GM20431 (cell line): ENCODE data around the gene TANGO2.

Experiments used
- in situ Hi-C: fragments of 300-500 bp; cut with MseI, MboI; formaldehyde crosslinking; loops from one replicate; pipeline ENCODE4 v1.15.0; 2020; ENCODE audit warnings: low sequenced_read_pairs; ENCODE audit not compliant: unreplicated experiment

The TANGO2 gene

GRCh38 chr22:20011123-20011992 lies 9.6 kb upstream of the TANGO2 start:
- in situ Hi-C loops = no loop called here

GRCh38 chr22:20011993-20012740 lies 8.7 kb upstream of the TANGO2 start:
- in situ Hi-C loops = no loop called here

- in situ Hi-C loops = no loop called here
These were observed 8.1 kb upstream of the TANGO2 start for GRCh38 chr22:20012741-20013331.

- in situ Hi-C loops = no loop called here
These were observed 7.5 kb upstream of the TANGO2 start for GRCh38 chr22:20013382-20013871.

GRCh38 chr22:20014526-20015186 lies 6.3 kb upstream of the TANGO2 start:
- in situ Hi-C loops = no loop called here

GRCh38 chr22:20015187-20015625 lies 5.7 kb upstream of the TANGO2 start:
- in situ Hi-C loops = no loop called here

- in situ Hi-C loops = no loop called here
These were observed 4.8 kb upstream of the TANGO2 start for GRCh38 chr22:20015971-20016733.

GRCh38 chr22:20016734-20017621 lies 3.9 kb upstream of the TANGO2 start, which contains the start of gene ARVCF:
ARVCF (minus strand) TSS chr22:20016823; CDS start chr22:19990794, 26,029 bp downstream.
- in situ Hi-C loops = no loop called here

- in situ Hi-C loops = no loop called here
These were observed 3.3 kb upstream of the TANGO2 start for GRCh38 chr22:20017622-20017958.

- in situ Hi-C loops = no loop called here
These were observed 2.9 kb upstream of the TANGO2 start for GRCh38 chr22:20018001-20018400.

GRCh38 chr22:20019661-20020532 lies 1.0 kb upstream of the TANGO2 start:
- in situ Hi-C loops = no loop called here

- in situ Hi-C loops = no loop called here
These were observed 579 bp downstream of the TANGO2 start for GRCh38 chr22:20021196-20022181.

GRCh38 chr22:20022231-20022977 lies 1.5 kb downstream of the TANGO2 start:
- in situ Hi-C loops = no loop called here

GRCh38 chr22:20022978-20023613 lies 2.2 kb downstream of the TANGO2 start:
- in situ Hi-C loops = no loop called here

- in situ Hi-C loops = no loop called here
These were observed 3.3 kb downstream of the TANGO2 start for GRCh38 chr22:20024225-20024624.
